GM11168 (cell line): ENCODE results near the gene SNRNP25.

Source experiments
- in situ Hi-C: fragments of 300-500 bp; cut with MboI; formaldehyde crosslinking; loops from one replicate; pipeline ENCODE4 v1.12.0; 2022; ENCODE audit warnings: low sequenced_read_pairs; ENCODE audit not compliant: unreplicated experiment

SNRNP25 gene

GRCh38 chr16:75580-76501 is 22.2 kb downstream of the SNRNP25 start:
- in situ Hi-C loops: no loop called here

- in situ Hi-C loops: no loop called here
Measured at GRCh38 chr16:76535-77272, 23.1 kb downstream of the SNRNP25 start.

- in situ Hi-C loops: no loop called here
Measured at GRCh38 chr16:77273-77806, 23.7 kb downstream of the SNRNP25 start.

- in situ Hi-C loops: no loop called here
Measured at GRCh38 chr16:77807-78443, 24.3 kb downstream of the SNRNP25 start, which contains the start of gene MPG. Gene MPG, plus strand, starts transcription at chr16:78225. Its CDS starts 85 bp downstream, at chr16:78310.

GRCh38 chr16:78444-79150 is 25.0 kb downstream of the SNRNP25 start:
- in situ Hi-C loops: no loop called here

GRCh38 chr16:79151-80054 is 25.8 kb downstream of the SNRNP25 start:
- in situ Hi-C loops: no loop called here

GRCh38 chr16:83060-83603 is 29.5 kb downstream of the SNRNP25 start:
- in situ Hi-C loops: no loop called here

- in situ Hi-C loops: no loop called here
Measured at GRCh38 chr16:83781-84615, 30.4 kb downstream of the SNRNP25 start.

GRCh38 chr16:84718-85406 is 31.2 kb downstream of the SNRNP25 start:
- in situ Hi-C loops: no loop called here

- in situ Hi-C loops: no loop called here
Measured at GRCh38 chr16:85407-85782, 31.8 kb downstream of the SNRNP25 start.

GRCh38 chr16:85865-86264 is 32.2 kb downstream of the SNRNP25 start:
- in situ Hi-C loops: no loop called here

- in situ Hi-C loops: no loop called here
Measured at GRCh38 chr16:86483-86952, 32.9 kb downstream of the SNRNP25 start.

- in situ Hi-C loops: no loop called here
Measured at GRCh38 chr16:88613-89012, 35.0 kb downstream of the SNRNP25 start.

- in situ Hi-C loops: no loop called here
Measured at GRCh38 chr16:89391-90302, 36.0 kb downstream of the SNRNP25 start.

- in situ Hi-C loops: no loop called here
Measured at GRCh38 chr16:91484-91883, 37.9 kb downstream of the SNRNP25 start.
